GM19043 (cell line): ENCODE data around the gene CLDN8.

Experiments
- ATAC-seq: cut with Tn5 transposase; IDR thresholded peaks from one replicate; pipeline ENCODE4 v1.9.1; 2021; ENCODE audit warnings: low read depth; ENCODE audit not compliant: unreplicated experiment

Gene CLDN8

GRCh38 chr21:30216041-30216723 lies at the start of gene CLDN8:
Gene CLDN8, minus strand, starts transcription at chr21:30216097. Its CDS starts 172 bp downstream, at chr21:30215925.
- ATAC-seq: no peak

GRCh38 chr21:30257773-30258172 lies 41.9 kb upstream of the CLDN8 start:
- ATAC-seq: no peak

GRCh38 chr21:30256100-30256499 lies 40.2 kb upstream of the CLDN8 start:
- no peak for ATAC-seq

GRCh38 chr21:30255679-30256078 lies 39.8 kb upstream of the CLDN8 start:
- ATAC-seq: no peak

GRCh38 chr21:30251781-30252180 lies 35.9 kb upstream of the CLDN8 start:
- no peak for ATAC-seq

GRCh38 chr21:30249936-30250335 lies 34.0 kb upstream of the CLDN8 start:
- no peak for ATAC-seq

GRCh38 chr21:30248844-30249243 lies 32.9 kb upstream of the CLDN8 start:
- no peak for ATAC-seq

GRCh38 chr21:30245061-30245460 lies 29.2 kb upstream of the CLDN8 start:
- no peak for ATAC-seq

GRCh38 chr21:30243691-30244090 lies 27.8 kb upstream of the CLDN8 start:
- no peak for ATAC-seq

- no peak for ATAC-seq
These were observed 24.8 kb upstream of the CLDN8 start for GRCh38 chr21:30240661-30241060.

- no peak for ATAC-seq
These were observed 22.3 kb upstream of the CLDN8 start for GRCh38 chr21:30238168-30238567.

- no peak for ATAC-seq
These were observed 18.7 kb upstream of the CLDN8 start for GRCh38 chr21:30234643-30235042.

- no peak for ATAC-seq
These were observed 18.2 kb upstream of the CLDN8 start for GRCh38 chr21:30234050-30234449.

- ATAC-seq: no peak
These were observed 17.5 kb upstream of the CLDN8 start for GRCh38 chr21:30233228-30234020.

GRCh38 chr21:30232011-30232410 lies 16.1 kb upstream of the CLDN8 start:
- ATAC-seq: no peak

GRCh38 chr21:30227633-30228404 lies 11.9 kb upstream of the CLDN8 start:
- ATAC-seq: no peak

- no peak for ATAC-seq
These were observed 11.2 kb upstream of the CLDN8 start for GRCh38 chr21:30227128-30227527.

GRCh38 chr21:30223596-30223995 lies 7.7 kb upstream of the CLDN8 start:
- ATAC-seq: no peak

- ATAC-seq: no peak
These were observed 6.8 kb upstream of the CLDN8 start for GRCh38 chr21:30222724-30223123.

GRCh38 chr21:30211071-30211470 lies 4.8 kb downstream of the CLDN8 start:
- ATAC-seq: no peak

- ATAC-seq: no peak
These were observed 6.3 kb downstream of the CLDN8 start for GRCh38 chr21:30209601-30210000.
